Esophagus muscularis mucosa (tissue), 4 donors: ENCODE results near the gene TAS1R1.

Experiments used
- CTCF ChIP-seq, 3 experiments: fragments of 200-600 bp in 2 of 3; fragments of 450-650 bp in 1 of 3; sonication (generic) in 2 of 3; IDR thresholded peaks; one replicate each; pipeline ENCODE4 v1.5.1; 2017 to 2019; ENCODE audit warnings: antibody characterized with exemption in 3 of 3, mild to moderate bottlenecking in 2 of 3, moderate library complexity in 1 of 3
- EP300 ChIP-seq: sonication (generic); formaldehyde crosslinking; IDR thresholded peaks from one replicate; pipeline ENCODE4 v1.6.1; 2017; ENCODE audit warnings: antibody characterized with exemption
- POLR2A ChIP-seq: fragments of 450-650 bp; IDR thresholded peaks from one replicate; pipeline ENCODE4 v1.6.1; 2017; ENCODE audit warnings: antibody characterized with exemption, moderate library complexity, mild to moderate bottlenecking, low read depth
- POLR2AphosphoS5 ChIP-seq, 2 donors: sonication (generic); formaldehyde crosslinking; IDR thresholded peaks; one replicate each; pipeline ENCODE4 v1.6.1; 2017; ENCODE audit warnings: antibody characterized with exemption in 2 of 2

- TF ChIP-seq EP300 (no peak), POLR2A (no peak), CTCF (IDR thresholded peaks at IDR 0.05) (no peak), POLR2AphosphoS5 (IDR thresholded peaks at IDR 0.05) (no peak)
Measured at GRCh38 chr1:6507037-6507428, 48.1 kb upstream of the TAS1R1 start.
